ENCODE data around the gene AATK.

GRCh38 chr17:81187120-81187519 is 21.1 kb upstream of the AATK start:
- TF ChIP-seq POLR2A (IDR thresholded peaks at IDR 0.05), result no peak
- TF ChIP-seq CTCF (IDR thresholded peaks at IDR 0.05 in 8 of 11, conservative IDR thresholded peaks at IDR 0.05 in 3 of 11), result no peak
